Endodermal cell (in vitro differentiated cells): Measurements from ENCODE around the gene NT5C. TPM values are rescaled to one million over a fixed set of nuclear protein-coding genes. Genes with fewer than 3 reads are reported as not detected.

Source experiments
- DNase-seq: peaks from one replicate; pipeline ENCODE4 v3.0.0-alpha.2; 2017
- H3K27ac ChIP-seq: 2 replicates; pipeline ENCODE4 v1.5.1; 2013; ENCODE audit warnings: mild to moderate bottlenecking, low read depth, low read length, moderate library complexity
- H3K27me3 ChIP-seq: 2 replicates; pipeline ENCODE4 v1.6.1; 2013; ENCODE audit warnings: mild to moderate bottlenecking, low read length, moderate library complexity; ENCODE audit not compliant: insufficient read depth, control insufficient read depth, poor library complexity, severe bottlenecking
- H3K36me3 ChIP-seq: 2 replicates; pipeline ENCODE4 v1.7.0; 2013; ENCODE audit warnings: mild to moderate bottlenecking, low read length, moderate library complexity; ENCODE audit not compliant: control insufficient read depth, insufficient read depth
- H3K4me1 ChIP-seq: one replicate; pipeline ENCODE4 v1.7.0; 2013; ENCODE audit warnings: low read length; ENCODE audit not compliant: control insufficient read depth, insufficient read depth
- H3K4me3 ChIP-seq: 2 replicates; pipeline ENCODE4 v1.5.1; 2013; ENCODE audit warnings: mild to moderate bottlenecking, low read length, moderate library complexity
- H3K9ac ChIP-seq: 2 replicates; pipeline ENCODE4 v1.6.1; 2013; ENCODE audit warnings: mild to moderate bottlenecking, low read length, moderate library complexity; ENCODE audit not compliant: poor library complexity, severe bottlenecking; ENCODE audit errors: extremely low read depth
- H3K9me3 ChIP-seq: 2 replicates; pipeline ENCODE4 v1.6.1; 2013; ENCODE audit warnings: mild to moderate bottlenecking, low read length, moderate library complexity; ENCODE audit not compliant: control insufficient read depth
- H3K27ac Mint-ChIP-seq: 2 replicates; pipeline ENCODE4 v1.8.0; 2020; ENCODE audit warnings: mixed read lengths
- H3K27me3 Mint-ChIP-seq: 2 replicates; pipeline ENCODE4 v1.8.0; 2021; ENCODE audit warnings: mild to moderate bottlenecking, mixed read lengths; ENCODE audit not compliant: insufficient read depth
- H3K36me3 Mint-ChIP-seq: 2 replicates; pipeline ENCODE4 v1.8.0; 2020; ENCODE audit warnings: low read depth, mixed read lengths
- H3K4me1 Mint-ChIP-seq: 2 replicates; pipeline ENCODE4 v1.8.0; 2020; ENCODE audit warnings: mixed read lengths
- H3K4me3 Mint-ChIP-seq: 2 replicates; pipeline ENCODE4 v1.8.0; 2020; ENCODE audit warnings: mild to moderate bottlenecking, moderate library complexity, mixed read lengths
- H3K9me3 Mint-ChIP-seq: 2 replicates; pipeline ENCODE4 v1.8.0; 2020; ENCODE audit warnings: mild to moderate bottlenecking, mixed read lengths
- WGBS, 2 experiments: methylation state at CpG; one replicate each; pipeline versions ENCODE4 v1.1.5 to v1.1.7; 2013; ENCODE audit warnings: missing lambda C conversion rate in 2 of 2, mixed read lengths in 1 of 2; ENCODE audit not compliant: insufficient coverage in 1 of 2, insufficient read length in 1 of 2; 5-methylcytosine and 5-hydroxymethylcytosine counted together
- total RNA-seq, 2 donors: library from RNA; stranded (reverse); fragmentation: NEBNext Ultra II Directional in 1 of 2; extraction: Animal tissue kit (Norgen Biotek cat#: 25700) in 1 of 2; gene quantifications; 2 replicates in 1 of 2; 3 replicates in 1 of 2; pipeline ENCODE4 v1.2.1, GENCODE V29; 2021
- TF ChIP-seq, protein P1 (sequence below): fragments of 200-600 bp; sonication (generic); conservative IDR thresholded peaks from 2 replicates; pipeline ENCODE4 v1.5.0; 2021; ENCODE audit warnings: antibody characterized with exemption, mild to moderate bottlenecking

Gene NT5C
- total RNA-seq, 2 donors from 2014 or later: 69.1 to 80.3 TPM

DNA sequence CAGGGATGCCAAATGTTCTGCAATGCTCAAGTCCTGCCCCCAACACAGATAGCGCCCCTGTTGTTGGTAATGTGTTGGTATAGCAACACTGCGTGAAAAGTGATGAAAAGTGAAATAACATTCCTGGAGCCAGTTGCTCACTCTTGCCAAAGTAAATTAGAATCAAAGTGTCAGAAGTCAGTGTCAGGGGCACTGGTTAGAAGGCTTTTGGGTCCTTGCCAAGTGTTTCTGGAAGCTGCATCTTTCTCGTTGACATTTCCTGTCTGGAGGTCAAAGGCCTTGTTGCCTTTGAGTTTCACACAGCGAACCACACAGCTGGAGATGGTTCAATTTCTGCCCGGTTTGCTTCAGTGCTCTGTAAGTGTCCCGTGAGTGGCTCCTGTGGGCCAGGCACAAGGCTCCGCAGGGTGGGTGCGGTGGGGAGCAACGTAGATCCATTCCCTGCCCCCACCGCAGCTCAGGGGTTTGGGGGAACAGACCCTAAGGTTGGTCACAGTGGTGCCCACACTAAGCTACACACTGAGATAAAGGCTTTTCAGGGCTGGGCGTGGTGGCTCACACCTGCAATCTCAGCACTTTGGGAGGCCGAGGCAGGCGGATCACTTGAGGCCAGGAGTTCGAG is 47.4 kb downstream of the NT5C start:
- 72 to 83% methylated on average over 11 to 14 of the region's 14 CpGs for WGBS, 2 experiments
- Histone ChIP-seq H3K9me3 (no peaks in the 10 kb centered on the region), H3K4me1 (peaks cover 3% of the 10 kb centered on the region), H3K27ac (no peak overlapping the region), H3K27me3 (no peaks in the 10 kb centered on the region), H3K36me3 (no peaks in the 10 kb centered on the region), H3K4me3 (no peak overlapping the region), H3K9ac (no peak overlapping the region)
- H3K9me3 Mint-ChIP-seq: no peaks in the 10 kb centered on the region
- DNase-seq: peak; percentile 50
- H3K4me1 Mint-ChIP-seq: peaks cover 27% of the 10 kb centered on the region
- H3K4me3 Mint-ChIP-seq: no peak overlapping the region
- no peaks in the 10 kb centered on the region for H3K27me3 Mint-ChIP-seq
- TF ChIP-seq, protein P1, sequence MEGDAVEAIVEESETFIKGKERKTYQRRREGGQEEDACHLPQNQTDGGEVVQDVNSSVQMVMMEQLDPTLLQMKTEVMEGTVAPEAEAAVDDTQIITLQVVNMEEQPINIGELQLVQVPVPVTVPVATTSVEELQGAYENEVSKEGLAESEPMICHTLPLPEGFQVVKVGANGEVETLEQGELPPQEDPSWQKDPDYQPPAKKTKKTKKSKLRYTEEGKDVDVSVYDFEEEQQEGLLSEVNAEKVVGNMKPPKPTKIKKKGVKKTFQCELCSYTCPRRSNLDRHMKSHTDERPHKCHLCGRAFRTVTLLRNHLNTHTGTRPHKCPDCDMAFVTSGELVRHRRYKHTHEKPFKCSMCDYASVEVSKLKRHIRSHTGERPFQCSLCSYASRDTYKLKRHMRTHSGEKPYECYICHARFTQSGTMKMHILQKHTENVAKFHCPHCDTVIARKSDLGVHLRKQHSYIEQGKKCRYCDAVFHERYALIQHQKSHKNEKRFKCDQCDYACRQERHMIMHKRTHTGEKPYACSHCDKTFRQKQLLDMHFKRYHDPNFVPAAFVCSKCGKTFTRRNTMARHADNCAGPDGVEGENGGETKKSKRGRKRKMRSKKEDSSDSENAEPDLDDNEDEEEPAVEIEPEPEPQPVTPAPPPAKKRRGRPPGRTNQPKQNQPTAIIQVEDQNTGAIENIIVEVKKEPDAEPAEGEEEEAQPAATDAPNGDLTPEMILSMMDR: no peak
- no peaks in the 10 kb centered on the region for H3K36me3 Mint-ChIP-seq
- no peak overlapping the region for H3K27ac Mint-ChIP-seq

DNA sequence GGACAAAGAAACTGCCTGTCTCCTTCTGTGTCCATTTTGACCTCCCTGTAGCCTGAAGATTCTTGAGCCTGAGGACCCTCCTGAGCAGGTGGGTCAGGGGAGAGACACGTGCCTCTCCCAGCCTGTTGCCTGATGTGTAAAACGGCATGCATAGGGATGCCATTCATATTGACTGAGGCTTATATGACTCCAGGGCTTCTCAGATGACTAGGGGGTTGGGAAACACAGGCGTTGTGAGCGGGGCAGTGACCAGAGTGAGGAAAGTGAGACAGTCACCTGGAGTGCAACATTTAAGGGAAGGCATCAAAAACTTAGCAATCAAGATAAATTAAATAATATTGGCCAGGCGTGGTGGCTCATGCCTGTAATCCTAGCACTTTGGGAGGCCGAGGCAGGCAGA is 48.9 kb downstream of the NT5C start:
- H3K27me3 Mint-ChIP-seq: no peaks in the 10 kb centered on the region
- peak; percentile 53 for DNase-seq
- peaks cover 36% of the 10 kb centered on the region for H3K4me1 Mint-ChIP-seq
- TF ChIP-seq, protein P1: no peak
- WGBS, 2 experiments: 75 to 77% methylated on average over 5 to 6 of the region's 6 CpGs
- no peaks in the 10 kb centered on the region for H3K36me3 Mint-ChIP-seq
- H3K9ac ChIP-seq: no peak overlapping the region
- H3K27ac ChIP-seq: no peak overlapping the region
- no peaks in the 10 kb centered on the region for H3K36me3 ChIP-seq
- peaks cover 11% of the 10 kb centered on the region for H3K4me1 ChIP-seq
- no peaks in the 10 kb centered on the region for H3K9me3 ChIP-seq
- no peak overlapping the region for H3K27ac Mint-ChIP-seq
- no peak overlapping the region for H3K4me3 Mint-ChIP-seq
- H3K4me3 ChIP-seq: no peak overlapping the region
- no peaks in the 10 kb centered on the region for H3K27me3 ChIP-seq
- no peaks in the 10 kb centered on the region for H3K9me3 Mint-ChIP-seq

DNA sequence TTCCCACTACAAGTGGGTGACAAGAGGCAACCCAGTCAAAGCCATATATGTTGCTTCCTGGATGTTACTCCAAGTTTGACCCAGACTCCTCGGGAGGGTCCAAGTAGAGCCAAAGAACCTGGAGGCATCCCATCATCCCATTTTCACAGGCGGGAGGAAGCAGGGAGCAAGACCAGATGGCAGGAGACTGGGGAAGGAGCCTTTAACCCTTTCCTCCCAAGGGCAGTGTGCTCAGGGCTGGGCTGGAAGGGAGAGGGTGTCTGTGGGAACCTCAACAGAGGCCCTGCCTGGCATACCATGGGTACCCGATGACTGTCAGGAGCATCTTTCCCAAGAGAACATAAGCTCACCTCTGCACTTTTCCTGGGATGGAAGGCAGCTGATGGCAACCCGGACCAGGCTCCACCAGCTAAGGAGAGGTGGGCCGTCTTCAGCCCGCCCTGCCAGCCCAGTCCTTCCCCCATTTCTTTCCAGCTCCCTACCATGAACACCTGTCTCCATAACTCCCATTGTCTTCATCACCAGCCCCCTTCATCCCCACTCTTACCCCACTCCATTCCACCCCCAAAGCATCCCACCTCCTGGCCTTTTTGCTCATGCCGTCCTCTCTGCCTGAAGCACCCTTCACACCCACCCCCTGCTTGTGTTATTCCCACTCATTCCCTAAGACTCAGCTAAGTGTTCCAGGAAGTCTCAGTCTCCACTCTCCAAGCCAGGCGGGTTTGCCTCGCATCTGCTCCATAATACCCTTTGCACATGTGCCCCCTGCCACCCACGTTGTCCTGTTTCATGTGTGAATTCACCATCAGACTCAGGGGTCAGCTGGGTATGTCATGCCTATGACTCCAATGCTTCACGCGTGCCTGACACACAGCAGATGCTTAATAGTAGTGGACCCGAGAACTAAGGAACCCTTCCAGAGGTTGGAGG is 49.7 kb downstream of the NT5C start:
- H3K36me3 Mint-ChIP-seq: no peaks in the 10 kb centered on the region
- Histone ChIP-seq H3K27me3 (no peaks in the 10 kb centered on the region), H3K36me3 (no peaks in the 10 kb centered on the region), H3K4me1 (peaks cover 11% of the 10 kb centered on the region), H3K9ac (no peak overlapping the region), H3K27ac (no peak overlapping the region), H3K4me3 (no peak overlapping the region), H3K9me3 (no peaks in the 10 kb centered on the region)
- TF ChIP-seq, protein P1: no peak
- peaks cover 33% of the 10 kb centered on the region for H3K4me1 Mint-ChIP-seq
- 89 to 91% methylated on average over 6 to 13 of the region's 13 CpGs for WGBS, 2 experiments
- no peaks in the 10 kb centered on the region for H3K9me3 Mint-ChIP-seq
- H3K27ac Mint-ChIP-seq: no peak overlapping the region
- H3K27me3 Mint-ChIP-seq: no peaks in the 10 kb centered on the region
- no peak overlapping the region for H3K4me3 Mint-ChIP-seq
- peak; percentile 52 for DNase-seq

Other genes starting within 250 kb of the NT5C start
- gene FADS6, start 238.1 kb downstream of the NT5C start, total RNA-seq: 1 to 10 TPM; 4.7 to 5.7 TPM
- gene USH1G, start 208.5 kb downstream of the NT5C start, total RNA-seq: under 1 TPM; 0.11 to 0.13 TPM
- gene OTOP2, start 207.5 kb downstream of the NT5C start, total RNA-seq: not detected
- gene OTOP3, start 195.8 kb downstream of the NT5C start, total RNA-seq: not detected
- gene HID1, start 159.0 kb downstream of the NT5C start, total RNA-seq: 10 to 100 TPM in 1 of 2 donors, 1 to 10 TPM in 1; 7.6 to 11.4 TPM
- gene CDR2L, start 144.1 kb downstream of the NT5C start, total RNA-seq: 10 to 100 TPM; 20.4 to 23.6 TPM
- 10 to 100 TPM; 29.7 to 30.1 TPM for gene MRPL58, start 119.1 kb downstream of the NT5C start, total RNA-seq
- gene ATP5PD, start 84.8 kb downstream of the NT5C start, total RNA-seq: 100 to 1,000 TPM; 244 to 295 TPM
- gene KCTD2, start 84.5 kb downstream of the NT5C start, total RNA-seq: 10 to 100 TPM; 27.7 to 32.8 TPM
- gene SLC16A5, start 43.8 kb downstream of the NT5C start, total RNA-seq: 10 to 100 TPM; 28.8 to 54.0 TPM
- 10 to 100 TPM; 20.0 to 26.6 TPM for gene ARMC7, start 21.8 kb downstream of the NT5C start, total RNA-seq
- 100 to 1,000 TPM; 148 to 156 TPM for gene JPT1, start 22.8 kb upstream of the NT5C start, total RNA-seq
- gene SUMO2, start 51.2 kb upstream of the NT5C start, total RNA-seq: 100 to 1,000 TPM; 586 to 714 TPM
- gene NUP85, start 73.9 kb upstream of the NT5C start, total RNA-seq: 100 to 1,000 TPM; 105 to 117 TPM
- 10 to 100 TPM; 64.9 to 73.2 TPM for gene GGA3, start 129.9 kb upstream of the NT5C start, total RNA-seq
- 10 to 100 TPM; 81.0 to 82.5 TPM for gene MRPS7, start 130.1 kb upstream of the NT5C start, total RNA-seq
- 10 to 100 TPM; 17.9 to 28.6 TPM for gene MIF4GD, start 139.5 kb upstream of the NT5C start, total RNA-seq
- 10 to 100 TPM; 10.6 to 10.7 TPM for gene SLC25A19, start 157.7 kb upstream of the NT5C start, total RNA-seq